ENCODE data around the gene MXRA8. TPM values are rescaled to one million over a fixed set of nuclear protein-coding genes. Genes with fewer than 3 reads are reported as not detected.
A peak's percentile ranks its signal among the peaks of the same experiment; 100 is the strongest.

MXRA8 gene
- total RNA-seq, 1 donor from 2014 or later: 78.1 TPM

DNA sequence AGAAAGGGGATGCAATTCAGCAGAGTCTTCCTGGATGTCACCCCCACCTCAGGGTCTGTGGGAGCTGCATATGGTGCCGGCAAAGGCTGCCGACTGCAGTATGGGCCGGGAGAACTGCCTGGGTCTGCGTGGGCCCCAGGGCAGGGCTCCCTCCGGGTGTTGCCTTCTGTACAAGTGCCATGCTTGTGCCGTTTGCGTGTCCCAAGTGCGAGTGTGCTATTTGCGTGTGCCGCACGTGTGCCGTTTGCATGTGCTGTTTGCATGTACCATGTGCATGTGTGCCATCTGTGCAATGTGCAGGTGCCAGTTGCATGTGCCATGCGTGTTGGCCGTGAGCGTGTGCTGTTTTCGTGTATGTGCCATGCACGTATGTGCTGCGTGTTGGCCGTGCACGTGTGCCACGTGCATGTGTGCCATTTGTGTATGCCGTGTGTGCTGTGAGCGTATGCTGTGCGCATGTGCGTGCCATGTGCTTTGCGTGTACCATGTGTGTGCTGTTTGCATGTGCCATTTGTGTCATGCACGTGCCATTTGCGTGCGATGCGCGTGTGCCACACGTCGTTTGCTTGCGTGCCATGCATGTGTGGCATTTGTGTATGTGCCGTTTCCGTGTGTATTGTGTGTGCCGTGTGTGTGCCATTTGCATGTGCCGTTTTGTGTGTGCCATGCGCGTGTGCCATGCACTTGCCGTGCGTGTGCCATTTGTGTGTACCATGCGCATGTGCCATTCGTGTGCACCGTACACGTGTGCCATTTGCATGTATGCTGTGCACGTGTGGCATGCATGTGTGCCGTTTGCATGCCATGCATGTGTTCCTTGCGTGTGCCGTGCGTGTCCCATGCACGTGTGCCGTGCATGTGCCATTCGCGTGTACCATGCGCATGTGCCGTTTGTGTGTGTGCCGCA, 28.8 kb downstream of the MXRA8 start:
- peak overlapping the region; percentile 52 for H3K4me3 Mint-ChIP-seq
- TF ChIP-seq CTCF (conservative IDR thresholded peaks at IDR 0.05): no peak
- no peaks in the 10 kb centered on the region for H3K4me1 Mint-ChIP-seq (ENCODE audit: unreplicated experiment)
- no peaks in the 10 kb centered on the region for H3K36me3 Mint-ChIP-seq
- H3K27ac Mint-ChIP-seq: no peak overlapping the region
- H3K9me3 Mint-ChIP-seq: no peaks in the 10 kb centered on the region
- no peaks in the 10 kb centered on the region for H3K27me3 Mint-ChIP-seq
- DNase-seq (ENCODE audit: extremely low spot score, unreplicated experiment): no peak

DNA sequence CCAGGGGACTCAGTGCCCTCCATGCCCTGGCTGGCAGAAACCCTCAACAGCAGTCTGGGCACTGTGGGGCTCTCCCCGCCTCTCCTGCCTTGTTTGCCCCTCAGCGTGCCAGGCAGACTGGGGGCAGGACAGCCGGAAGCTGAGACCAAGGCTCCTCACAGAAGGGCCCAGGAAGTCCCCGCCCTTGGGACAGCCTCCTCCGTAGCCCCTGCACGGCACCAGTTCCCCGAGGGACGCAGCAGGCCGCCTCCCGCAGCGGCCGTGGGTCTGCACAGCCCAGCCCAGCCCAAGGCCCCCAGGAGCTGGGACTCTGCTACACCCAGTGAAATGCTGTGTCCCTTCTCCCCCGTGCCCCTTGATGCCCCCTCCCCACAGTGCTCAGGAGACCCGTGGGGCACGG, 30.1 kb downstream of the MXRA8 start:
- Mint-ChIP-seq H3K4me1 (ENCODE audit: unreplicated experiment) (peaks cover 5% of the 10 kb centered on the region), H3K36me3 (no peaks in the 10 kb centered on the region), H3K27me3 (no peaks in the 10 kb centered on the region), H3K4me3 (no peak overlapping the region), H3K9me3 (no peaks in the 10 kb centered on the region), H3K27ac (no peak overlapping the region)
- no peak for TF ChIP-seq CTCF (conservative IDR thresholded peaks at IDR 0.05)
- DNase-seq (ENCODE audit: extremely low spot score, unreplicated experiment): no peak

- no peak overlapping the region for H3K27ac Mint-ChIP-seq
- H3K36me3 Mint-ChIP-seq: no peaks in the 10 kb centered on the region
- no peaks in the 10 kb centered on the region for H3K27me3 Mint-ChIP-seq
- TF ChIP-seq CTCF (conservative IDR thresholded peaks at IDR 0.05): no peak
- peak overlapping the region; percentile 65 for H3K4me3 Mint-ChIP-seq
- no peaks in the 10 kb centered on the region for H3K9me3 Mint-ChIP-seq
- no peak for DNase-seq (ENCODE audit: extremely low spot score, unreplicated experiment)
- peaks cover 8% of the 10 kb centered on the region for H3K4me1 Mint-ChIP-seq (ENCODE audit: unreplicated experiment)
These were observed 31.1 kb downstream of the MXRA8 start for GRCh38 chr1:1327291-1327690.

GRCh38 chr1:1326075-1326605, 32.2 kb downstream of the MXRA8 start:
- no peaks in the 10 kb centered on the region for H3K9me3 Mint-ChIP-seq
- peak overlapping the region; percentile 31 for H3K27ac Mint-ChIP-seq
- TF ChIP-seq CTCF (conservative IDR thresholded peaks at IDR 0.05): no peak
- peak overlapping the region; percentile 82 for H3K4me3 Mint-ChIP-seq
- no peaks in the 10 kb centered on the region for H3K27me3 Mint-ChIP-seq
- no peaks in the 10 kb centered on the region for H3K36me3 Mint-ChIP-seq
- DNase-seq (ENCODE audit: extremely low spot score, unreplicated experiment): no peak
- H3K4me1 Mint-ChIP-seq (ENCODE audit: unreplicated experiment): peaks cover 11% of the 10 kb centered on the region

GRCh38 chr1:1325288-1326074, 32.9 kb downstream of the MXRA8 start:
- Mint-ChIP-seq H3K4me3 (peak overlapping the region; percentile 82), H3K4me1 (ENCODE audit: unreplicated experiment) (peaks cover 11% of the 10 kb centered on the region), H3K36me3 (no peaks in the 10 kb centered on the region), H3K27ac (peak overlapping the region; percentile 64), H3K27me3 (no peaks in the 10 kb centered on the region), H3K9me3 (no peaks in the 10 kb centered on the region)
- no peak for TF ChIP-seq CTCF (conservative IDR thresholded peaks at IDR 0.05)
- no peak for DNase-seq (ENCODE audit: extremely low spot score, unreplicated experiment)

Data from type B pancreatic cell (in vitro differentiated cells).